Astrocyte of the spinal cord (primary cell): Measurements from ENCODE around the gene VEZT.

Experiments used
- DNase-seq: peaks from one replicate; pipeline ENCODE4 v3.0.0; 2011; ENCODE audit warnings: low read depth, low spot score
- H3K4me3 ChIP-seq: 2 replicates; pipeline ENCODE4 v1.5.1; 2011; ENCODE audit warnings: low read depth, mild to moderate bottlenecking, low read length, moderate library complexity
- in situ Hi-C: cut with HindIII; loops from 2 replicates; pipeline ENCODE4 v1.10.0; 2017; ENCODE audit warnings: low sequenced_read_pairs
- TF ChIP-seq, protein P1 (sequence below): IDR thresholded peaks from 2 replicates; pipeline ENCODE4 v1.5.1; 2012; ENCODE audit warnings: low read depth, mild to moderate bottlenecking, low read length, inconsistent platforms

Gene VEZT, protein sequence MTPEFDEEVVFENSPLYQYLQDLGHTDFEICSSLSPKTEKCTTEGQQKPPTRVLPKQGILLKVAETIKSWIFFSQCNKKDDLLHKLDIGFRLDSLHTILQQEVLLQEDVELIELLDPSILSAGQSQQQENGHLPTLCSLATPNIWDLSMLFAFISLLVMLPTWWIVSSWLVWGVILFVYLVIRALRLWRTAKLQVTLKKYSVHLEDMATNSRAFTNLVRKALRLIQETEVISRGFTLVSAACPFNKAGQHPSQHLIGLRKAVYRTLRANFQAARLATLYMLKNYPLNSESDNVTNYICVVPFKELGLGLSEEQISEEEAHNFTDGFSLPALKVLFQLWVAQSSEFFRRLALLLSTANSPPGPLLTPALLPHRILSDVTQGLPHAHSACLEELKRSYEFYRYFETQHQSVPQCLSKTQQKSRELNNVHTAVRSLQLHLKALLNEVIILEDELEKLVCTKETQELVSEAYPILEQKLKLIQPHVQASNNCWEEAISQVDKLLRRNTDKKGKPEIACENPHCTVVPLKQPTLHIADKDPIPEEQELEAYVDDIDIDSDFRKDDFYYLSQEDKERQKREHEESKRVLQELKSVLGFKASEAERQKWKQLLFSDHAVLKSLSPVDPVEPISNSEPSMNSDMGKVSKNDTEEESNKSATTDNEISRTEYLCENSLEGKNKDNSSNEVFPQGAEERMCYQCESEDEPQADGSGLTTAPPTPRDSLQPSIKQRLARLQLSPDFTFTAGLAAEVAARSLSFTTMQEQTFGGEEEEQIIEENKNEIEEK

DNA sequence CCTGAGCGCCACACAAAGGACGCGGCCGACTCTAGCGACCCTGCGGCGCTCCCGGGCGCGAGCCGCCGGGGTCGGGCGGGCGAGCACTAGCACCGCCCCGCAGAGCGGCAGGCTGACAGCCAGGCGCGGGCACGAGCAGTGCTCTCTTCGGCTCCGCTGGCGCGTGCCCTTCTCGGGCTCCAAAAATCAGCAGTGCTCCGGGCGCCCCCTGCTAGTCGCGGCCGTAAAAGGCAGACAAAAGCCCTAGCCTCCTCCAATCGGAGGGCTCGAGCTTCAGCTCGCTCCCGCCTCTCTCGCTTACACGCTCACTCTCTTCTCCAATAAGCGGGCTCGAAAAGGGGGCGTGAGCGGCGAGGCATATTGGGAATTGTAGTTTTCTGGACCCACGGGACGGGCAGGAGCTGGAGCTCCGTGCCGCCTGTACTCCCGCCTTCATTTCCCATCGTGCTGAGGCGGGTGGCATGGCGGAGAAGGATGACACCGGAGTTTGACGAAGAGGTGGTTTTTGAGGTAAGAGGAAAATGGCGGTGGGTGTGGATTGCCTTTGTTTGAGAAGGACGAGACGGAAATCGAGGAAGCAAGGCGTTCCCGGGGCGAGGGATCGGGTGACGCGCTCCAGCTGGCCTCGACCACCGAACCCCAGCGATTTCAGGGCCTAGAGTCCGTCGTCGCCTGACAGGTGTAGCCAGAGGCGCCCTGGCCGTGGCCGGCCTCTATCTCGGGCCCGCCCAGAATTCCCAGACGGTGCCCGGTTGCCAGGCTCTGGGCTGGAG, at the start of gene VEZT, which contains the start of gene FGD6:
Gene VEZT (plus strand): TSS at position 431 of the 773 bp plus-strand sequence. CDS start 44 bp downstream, at position 475.
Gene FGD6 (minus strand): TSS at position 91 of the 773 bp plus-strand sequence. CDS start 227 bp downstream, outside the sequence.
- in situ Hi-C loops, result no loop called here

DNA sequence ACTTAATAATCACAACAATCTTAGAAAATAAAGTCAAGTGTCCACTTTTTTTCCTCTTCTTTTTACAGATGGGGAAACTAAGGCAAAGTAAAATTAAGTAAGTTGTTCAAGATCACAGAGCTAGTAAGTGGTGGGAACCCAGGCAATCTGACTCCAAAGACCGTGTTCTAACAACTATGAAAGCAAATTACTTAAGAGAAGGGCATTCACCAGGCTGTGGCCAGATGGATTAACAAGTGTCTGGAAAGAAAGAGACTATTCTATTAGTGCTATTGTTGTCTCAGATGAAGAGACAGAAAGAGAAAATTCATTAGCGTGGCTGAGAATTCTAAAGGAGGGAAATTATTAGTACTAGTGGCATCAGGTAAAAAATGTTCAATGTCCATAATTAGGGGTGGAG, 48.9 kb upstream of the VEZT start:
- in situ Hi-C loops, result no loop called here
- H3K4me3 ChIP-seq, result no peak overlapping the region
- no peak for DNase-seq
- TF ChIP-seq, protein P1, sequence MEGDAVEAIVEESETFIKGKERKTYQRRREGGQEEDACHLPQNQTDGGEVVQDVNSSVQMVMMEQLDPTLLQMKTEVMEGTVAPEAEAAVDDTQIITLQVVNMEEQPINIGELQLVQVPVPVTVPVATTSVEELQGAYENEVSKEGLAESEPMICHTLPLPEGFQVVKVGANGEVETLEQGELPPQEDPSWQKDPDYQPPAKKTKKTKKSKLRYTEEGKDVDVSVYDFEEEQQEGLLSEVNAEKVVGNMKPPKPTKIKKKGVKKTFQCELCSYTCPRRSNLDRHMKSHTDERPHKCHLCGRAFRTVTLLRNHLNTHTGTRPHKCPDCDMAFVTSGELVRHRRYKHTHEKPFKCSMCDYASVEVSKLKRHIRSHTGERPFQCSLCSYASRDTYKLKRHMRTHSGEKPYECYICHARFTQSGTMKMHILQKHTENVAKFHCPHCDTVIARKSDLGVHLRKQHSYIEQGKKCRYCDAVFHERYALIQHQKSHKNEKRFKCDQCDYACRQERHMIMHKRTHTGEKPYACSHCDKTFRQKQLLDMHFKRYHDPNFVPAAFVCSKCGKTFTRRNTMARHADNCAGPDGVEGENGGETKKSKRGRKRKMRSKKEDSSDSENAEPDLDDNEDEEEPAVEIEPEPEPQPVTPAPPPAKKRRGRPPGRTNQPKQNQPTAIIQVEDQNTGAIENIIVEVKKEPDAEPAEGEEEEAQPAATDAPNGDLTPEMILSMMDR, result no peak

More for the DNA sequence above, at the start of gene VEZT, which contains the start of gene FGD6:
- TF ChIP-seq, protein P1, result peak; percentile 58
- H3K4me3 ChIP-seq, result peak within 1 kb of the TSS; percentile 88
- peak; percentile 100 for DNase-seq

DNA sequence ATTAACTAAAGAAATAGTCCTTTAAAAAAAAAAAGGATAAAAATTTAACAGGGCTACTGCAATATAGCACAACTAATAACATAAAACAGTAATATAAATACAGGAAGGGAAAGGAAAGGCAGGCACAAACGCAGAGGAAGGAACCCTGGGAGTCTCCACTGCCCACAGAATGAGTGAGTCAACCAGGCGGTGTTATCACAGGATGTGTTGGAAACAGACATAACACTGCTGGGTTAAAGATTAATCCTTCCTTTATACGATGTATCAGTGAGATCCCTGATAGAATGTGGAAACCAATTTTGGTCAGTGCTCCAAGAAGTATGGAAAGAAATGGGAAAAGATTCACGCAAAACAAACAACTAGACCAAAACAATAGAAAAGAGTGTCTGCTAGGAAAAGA, 48.2 kb upstream of the VEZT start:
- TF ChIP-seq, protein P1, result no peak
- peak; percentile 83 for DNase-seq
- H3K4me3 ChIP-seq, result no peak overlapping the region
- in situ Hi-C loops, result no loop called here

DNA sequence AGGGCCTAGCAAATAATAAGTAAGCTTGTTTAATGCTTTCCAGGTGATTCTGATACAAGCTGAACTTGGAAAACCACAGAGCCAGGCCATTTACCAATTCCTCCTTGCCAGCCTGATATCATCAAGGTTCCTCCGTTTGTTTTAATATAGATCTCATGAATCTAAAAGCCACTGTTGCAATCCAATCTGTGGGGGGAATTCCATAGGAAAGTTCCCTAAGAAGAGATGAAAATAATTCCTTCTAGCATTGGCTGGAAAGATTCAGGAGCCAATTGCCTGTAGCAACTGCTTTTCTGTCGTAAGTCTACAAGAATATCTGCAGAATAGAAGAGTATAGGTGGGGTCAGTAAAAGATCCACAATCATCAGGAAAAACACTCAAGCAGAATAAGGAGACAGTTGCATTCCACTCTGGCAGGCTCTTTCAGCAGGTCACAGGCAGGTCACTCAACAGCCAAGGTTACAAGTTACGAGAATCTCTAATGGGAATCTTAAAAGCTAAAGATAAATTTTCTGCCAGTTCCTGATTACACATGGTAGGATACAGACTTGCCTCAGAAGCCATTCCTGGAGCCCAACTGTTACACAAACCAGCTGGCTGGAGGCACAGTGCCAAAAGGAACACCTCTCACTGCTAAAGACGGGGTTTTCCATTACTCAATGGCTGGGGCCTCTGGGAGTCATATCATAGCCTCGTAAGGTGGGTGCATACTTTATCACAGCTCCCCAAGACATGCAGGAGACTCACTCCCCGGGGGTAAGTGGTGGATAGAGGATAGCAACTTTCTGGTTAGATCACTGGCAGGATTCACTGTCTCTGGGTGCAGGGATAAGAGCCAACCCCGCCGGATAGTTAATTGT, 44.0 kb upstream of the VEZT start:
- no peak overlapping the region for H3K4me3 ChIP-seq
- peak; percentile 83 for DNase-seq
- in situ Hi-C loops, result no loop called here
- TF ChIP-seq, protein P1, result no peak

DNA sequence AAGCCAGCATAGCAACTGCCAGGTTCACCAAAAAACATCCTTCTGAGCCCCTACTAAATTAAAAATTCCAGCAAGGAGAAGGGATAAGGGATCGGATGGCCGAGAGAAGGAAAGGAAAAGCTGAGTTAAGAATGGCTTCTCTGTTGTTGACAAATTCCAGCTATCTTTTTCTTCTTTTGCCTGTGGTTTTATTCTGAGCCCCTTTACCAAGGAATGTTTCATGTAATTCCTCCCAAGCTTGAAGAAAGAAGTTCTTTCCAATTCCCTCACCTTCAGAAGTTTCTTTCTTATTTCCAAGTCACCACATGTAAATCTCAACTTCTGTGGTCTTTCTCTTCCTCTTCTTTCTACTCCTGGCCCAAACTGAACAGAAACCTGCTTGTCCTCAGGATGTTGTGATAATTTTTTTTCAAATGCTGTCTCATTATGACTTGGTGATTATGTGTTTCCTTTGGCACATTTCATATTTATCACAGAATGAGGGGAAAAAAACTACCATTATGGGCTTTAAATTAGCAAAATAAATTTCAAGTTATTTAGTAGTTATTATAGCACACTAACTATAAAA, 40.3 kb upstream of the VEZT start:
- H3K4me3 ChIP-seq, result no peak overlapping the region
- in situ Hi-C loops, result no loop called here
- DNase-seq, result no peak
- TF ChIP-seq, protein P1, result no peak
